T-helper 9 cell (primary cell): ENCODE results near the gene ZNF316.

Experiments
- DNase-seq: peaks from one replicate; pipeline ENCODE4 v3.0.0-alpha.2; 2020
- total RNA-seq, 2 donors: gene quantifications; one replicate each; lab custom pipeline; 2026; lab: John Stamatoyannopoulos, UW

ZNF316 gene
- total RNA-seq = 62.4 to 91.2 reads per million in 2 donors

- DNase-seq = peak; percentile 53
Measured at GRCh38 chr7:6636741-6637543, at the start of gene ZNF316. Gene ZNF316, plus strand, starts transcription at chr7:6637318. Its CDS starts 5,092 bp downstream, at chr7:6642410.

DNA sequence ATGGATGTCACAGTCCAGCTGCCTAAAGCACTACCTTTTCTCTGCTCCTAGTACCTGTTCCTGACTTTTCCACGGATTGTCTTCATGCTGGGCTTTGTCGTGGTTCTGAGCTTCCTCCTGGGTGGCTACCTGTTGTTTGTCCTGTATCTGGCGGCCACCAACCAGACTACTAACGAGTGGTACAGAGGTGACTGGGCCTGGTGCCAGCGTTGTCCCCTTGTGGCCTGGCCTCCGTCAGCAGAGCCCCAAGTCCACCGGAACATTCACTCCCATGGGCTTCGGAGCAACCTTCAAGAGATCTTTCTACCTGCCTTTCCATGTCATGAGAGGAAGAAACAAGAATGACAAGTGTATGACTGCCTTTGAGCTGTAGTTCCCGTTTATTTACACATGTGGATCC is 48.6 kb upstream of the ZNF316 start:
- DNase-seq = no peak

DNA sequence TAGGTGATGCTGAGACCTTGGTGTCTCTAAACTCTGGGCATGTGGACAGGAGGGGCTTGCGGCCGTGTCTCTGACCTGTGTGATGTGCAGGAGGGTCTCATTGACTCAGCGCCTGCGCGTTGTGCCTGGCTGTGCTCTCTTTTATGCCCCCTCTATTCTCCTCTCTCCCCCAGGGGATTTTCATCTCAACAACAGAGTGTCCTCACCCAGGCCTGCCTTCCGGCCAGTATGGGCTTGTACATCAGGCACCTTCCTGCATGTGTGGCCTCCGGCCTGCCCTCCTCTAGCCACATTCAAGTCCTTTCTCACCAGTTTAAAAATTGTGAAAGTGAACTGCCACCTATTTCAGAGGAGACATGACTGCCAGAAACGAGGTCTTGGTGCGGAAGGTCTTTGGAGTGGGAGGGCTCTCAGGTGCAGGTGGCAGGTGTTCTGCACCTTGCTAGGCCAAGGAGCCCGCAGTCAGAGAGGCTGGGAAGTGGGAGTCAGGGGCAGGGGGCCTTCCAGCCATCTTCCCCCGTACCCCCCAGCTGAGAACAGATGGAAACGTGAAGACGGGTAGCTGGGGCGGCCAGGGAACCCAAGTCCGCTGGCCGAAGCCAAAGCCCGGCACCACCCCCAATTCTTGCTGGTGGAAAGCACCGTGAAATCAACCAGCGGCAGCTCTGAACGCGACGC is 47.8 kb upstream of the ZNF316 start:
- no peak for DNase-seq

DNA sequence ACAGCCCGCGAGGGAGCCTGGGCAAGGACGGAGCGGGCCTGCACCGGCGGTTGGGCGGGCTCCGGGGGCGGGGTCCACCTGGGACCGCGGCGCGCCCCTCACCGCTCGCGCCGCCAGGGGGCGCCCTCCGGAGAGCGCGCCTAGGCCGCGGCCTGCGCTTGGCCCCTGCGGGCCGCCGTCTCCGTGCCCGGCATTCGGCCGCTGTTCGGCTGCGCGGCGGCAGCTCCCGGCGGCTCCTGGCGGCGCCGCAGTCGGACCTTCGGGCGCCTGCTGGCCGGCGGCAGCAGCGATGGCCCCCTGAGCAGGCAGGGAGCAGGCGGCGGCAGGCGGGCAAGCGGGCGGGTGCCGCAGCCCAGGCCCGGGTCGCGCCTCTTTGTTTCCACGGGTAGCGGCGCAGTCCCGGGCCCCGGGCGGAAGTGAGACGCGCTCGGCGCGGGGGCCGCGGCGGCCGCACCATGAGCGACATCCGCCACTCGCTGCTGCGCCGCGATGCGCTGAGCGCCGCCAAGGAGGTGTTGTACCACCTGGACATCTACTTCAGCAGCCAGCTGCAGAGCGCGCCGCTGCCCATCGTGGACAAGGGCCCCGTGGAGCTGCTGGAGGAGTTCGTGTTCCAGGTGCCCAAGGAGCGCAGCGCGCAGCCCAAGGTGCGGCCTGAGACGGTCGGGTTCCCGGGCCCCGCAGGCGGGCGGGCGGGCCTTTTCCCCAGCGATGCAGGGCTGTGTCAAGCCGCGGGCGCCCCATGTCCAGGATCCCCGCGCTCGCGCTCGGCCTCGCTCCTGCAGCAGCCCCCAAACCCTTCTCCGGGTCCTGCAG is 47.1 kb upstream of the ZNF316 start, which contains the start of gene INTS15:
Gene INTS15, plus strand, starts transcription at position 193 of the 816 bp plus-strand sequence. Its CDS starts 263 bp downstream, at position 456.
- DNase-seq = peak; percentile 77

DNA sequence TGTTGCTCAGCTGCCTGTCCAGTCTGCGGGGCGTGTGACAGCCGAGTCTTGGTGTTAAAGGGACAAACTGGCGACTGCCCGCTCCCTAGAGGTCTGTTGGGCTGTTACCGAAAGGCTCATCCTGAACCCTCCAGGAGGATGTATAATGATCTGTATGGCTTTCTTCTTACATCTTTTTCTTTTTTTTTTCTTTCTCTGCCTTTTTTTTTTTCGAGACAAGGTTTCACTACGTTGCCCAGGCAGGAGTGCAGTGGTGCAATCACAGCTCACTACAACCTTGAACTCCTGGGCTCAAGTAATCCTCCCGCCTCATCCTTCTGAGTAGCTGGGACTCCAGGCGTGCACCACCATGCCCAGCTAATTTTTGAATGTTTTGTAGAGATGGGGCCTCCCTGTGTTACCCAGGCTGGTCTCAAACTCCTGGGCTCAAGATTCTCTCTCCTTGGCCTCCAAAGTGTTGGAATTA is 46.4 kb upstream of the ZNF316 start:
- DNase-seq = no peak

GRCh38 chr7:6600093-6600492 is 37.0 kb upstream of the ZNF316 start:
- DNase-seq = no peak

DNA sequence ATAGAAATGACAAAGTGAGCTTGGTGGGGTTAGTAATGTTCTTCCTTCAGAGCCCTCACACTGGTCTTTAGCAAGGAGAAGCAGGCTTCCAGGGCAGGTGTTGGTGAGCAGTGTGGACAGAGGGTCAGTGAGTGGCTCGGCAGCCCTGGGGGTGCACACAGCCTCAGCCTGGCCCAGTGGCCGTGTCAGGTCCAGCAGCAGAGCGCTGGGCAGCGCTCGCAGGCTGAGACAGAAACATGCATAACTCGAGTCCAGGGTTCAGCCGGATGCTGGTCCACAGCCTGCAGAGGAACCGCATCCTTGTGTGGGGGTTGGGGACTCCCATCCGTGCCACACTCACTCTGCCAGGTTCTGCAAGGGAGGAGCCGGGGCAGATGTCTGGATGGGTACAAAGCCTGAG is 32.7 kb upstream of the ZNF316 start:
- DNase-seq = no peak

- DNase-seq = no peak
Measured at GRCh38 chr7:6606866-6607583, 30.1 kb upstream of the ZNF316 start.

GRCh38 chr7:6607651-6608051 is 29.5 kb upstream of the ZNF316 start:
- no peak for DNase-seq

DNA sequence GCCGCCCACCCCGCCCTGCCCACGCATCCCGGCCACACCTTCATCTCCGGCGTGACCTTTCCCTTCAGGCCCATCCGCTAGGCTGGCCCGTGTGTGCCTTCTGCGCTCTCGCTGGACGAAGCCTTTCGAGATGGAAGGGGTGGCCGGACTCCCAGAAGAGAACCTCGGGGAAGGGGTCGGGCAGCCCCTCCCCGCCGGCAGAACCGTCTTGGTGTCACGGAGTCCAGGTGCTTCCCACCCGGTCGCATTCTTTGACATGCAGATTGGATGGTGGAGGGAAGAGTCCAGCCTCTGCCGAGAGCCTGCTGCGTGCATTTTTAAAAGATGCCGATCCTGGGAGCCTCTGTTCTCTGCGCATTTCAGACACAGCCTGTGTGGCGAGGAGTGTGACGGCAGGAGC is 29.0 kb upstream of the ZNF316 start:
- no peak for DNase-seq

- no peak for DNase-seq
Measured at GRCh38 chr7:6608794-6609193, 28.3 kb upstream of the ZNF316 start.

DNA sequence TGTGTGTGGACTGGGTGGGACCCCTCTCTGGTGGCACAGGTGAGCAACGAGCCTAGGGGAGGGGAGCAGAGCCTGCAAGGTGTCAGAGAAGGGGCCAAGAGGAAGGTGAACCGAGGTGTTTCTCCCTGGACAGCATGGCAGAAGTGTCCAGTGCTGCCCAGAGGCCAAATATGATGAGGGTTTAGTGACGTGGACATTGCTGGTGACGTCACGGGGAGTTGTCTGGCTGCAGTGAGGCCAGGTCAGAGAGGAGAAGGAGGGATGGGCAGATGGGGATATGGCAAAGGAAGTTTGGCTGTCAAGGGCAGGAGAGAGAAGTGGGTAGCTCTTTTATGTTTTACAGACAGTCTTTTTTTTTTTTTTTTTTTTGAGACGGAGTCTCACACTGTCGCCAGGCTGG is 24.3 kb upstream of the ZNF316 start:
- no peak for DNase-seq

DNA sequence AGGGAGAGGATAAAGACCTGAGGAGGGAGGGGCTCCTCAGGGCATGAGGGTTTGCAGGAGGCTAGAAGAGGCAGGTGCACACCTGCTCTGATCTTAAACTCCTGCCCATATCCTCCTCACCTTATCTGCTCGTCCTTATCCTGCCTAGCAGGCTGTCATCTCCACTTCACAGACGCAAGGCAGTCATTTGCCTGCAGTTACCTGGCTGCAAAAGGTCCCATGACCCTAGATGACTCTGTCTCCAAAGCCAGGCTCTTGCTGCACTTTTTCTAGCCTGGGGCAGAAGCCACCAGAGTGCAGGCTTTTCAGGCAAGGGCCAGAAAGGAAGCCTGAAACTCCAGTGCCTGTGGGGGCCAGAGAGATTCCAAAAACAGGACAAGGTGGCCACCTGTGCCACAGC is 23.4 kb upstream of the ZNF316 start:
- DNase-seq = no peak

- DNase-seq = no peak
Measured at GRCh38 chr7:6614953-6615722, 22.0 kb upstream of the ZNF316 start, which contains the start of gene ZNF853. Gene ZNF853, plus strand, starts transcription at chr7:6615610. Its CDS starts 565 bp downstream, at chr7:6616175.

- no peak for DNase-seq
Measured at GRCh38 chr7:6615723-6616555, 21.2 kb upstream of the ZNF316 start.

DNA sequence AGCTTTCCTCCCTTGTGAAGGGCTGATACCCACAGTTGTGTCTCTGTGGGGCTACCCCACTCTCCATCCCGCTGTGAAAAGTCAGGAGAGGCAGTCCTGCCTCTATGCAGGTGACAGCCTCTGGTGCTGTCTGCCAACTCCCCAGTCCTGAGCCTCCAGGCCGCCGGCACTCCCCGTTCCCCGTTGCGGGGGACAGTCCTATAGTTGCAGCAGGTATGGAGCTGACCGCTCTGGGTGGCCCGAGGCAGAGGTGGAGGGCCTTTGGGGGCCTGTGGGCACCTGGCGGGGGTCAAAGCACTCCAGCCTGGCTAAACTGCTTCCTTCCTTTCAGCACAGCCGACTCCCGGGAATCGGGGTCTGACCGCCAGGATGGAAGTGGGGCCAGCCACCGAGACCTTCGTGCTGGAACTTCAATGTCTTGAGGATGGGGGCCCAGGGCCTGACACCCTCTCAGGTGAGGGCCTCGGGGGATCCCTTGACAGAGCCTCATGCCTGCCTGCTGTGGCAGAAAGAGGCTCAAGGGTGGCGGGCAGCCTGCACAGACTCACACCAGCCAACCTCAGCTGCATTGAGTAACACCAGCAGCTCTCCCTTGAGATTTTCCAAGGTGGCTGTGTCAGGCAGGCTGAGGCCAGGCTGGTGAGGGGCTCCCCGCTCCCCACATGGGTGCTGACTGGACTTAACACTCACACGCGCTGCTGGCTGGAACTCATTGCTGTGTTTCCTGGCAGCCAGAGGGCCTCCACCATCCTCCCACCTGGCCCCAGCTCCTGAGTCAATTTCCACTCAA is 20.1 kb upstream of the ZNF316 start:
- no peak for DNase-seq

DNA sequence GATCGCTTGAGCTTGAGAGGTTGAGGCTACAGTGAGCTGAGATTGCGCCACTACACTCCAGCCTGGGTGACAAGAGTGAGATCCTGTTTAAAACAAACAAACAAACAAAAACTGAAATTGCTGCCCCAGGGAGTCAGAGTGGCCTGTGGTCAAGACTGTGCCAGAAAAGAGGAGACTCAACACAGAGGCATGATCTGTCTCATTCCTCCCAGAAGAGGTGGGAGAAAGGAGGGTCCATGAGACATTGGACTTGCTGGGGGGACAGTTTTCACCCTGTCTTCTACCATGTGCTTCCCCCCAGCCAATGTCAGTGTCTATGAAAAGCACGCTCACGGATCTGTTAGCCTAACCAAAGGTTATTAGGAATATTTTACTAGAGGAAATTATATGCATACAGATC is 18.5 kb upstream of the ZNF316 start:
- DNase-seq = no peak

DNA sequence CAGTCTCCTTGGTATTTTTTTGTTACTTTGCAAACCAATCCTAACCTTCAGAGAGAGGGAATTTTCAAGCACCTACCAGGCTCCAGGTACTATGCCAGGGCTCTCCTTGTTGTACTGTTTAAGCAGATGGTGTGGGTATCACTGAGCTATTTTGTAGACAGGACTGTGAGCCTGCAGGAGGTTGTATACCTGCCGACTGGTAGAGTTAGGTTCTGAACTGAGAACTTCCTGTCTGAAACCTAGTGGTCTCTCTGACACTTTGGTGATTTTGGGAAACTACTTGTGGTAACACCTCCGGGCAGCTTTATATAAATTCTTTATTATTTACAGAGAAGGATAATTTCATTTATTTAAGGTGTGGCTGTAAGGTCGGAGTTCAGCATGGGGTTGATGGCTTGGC is 17.2 kb upstream of the ZNF316 start:
- no peak for DNase-seq
